ENCODE data around the gene DUOXA1. TPM values are rescaled to one million over a fixed set of nuclear protein-coding genes. Genes with fewer than 3 reads are reported as not detected.

DUOXA1 gene
- total and polyA plus RNA-seq, 9 of the 15 experiments (the other 6 are each of a cell fraction or from before 2014, with no cell fraction given), result 0.17 to 0.74 (median 0.24) TPM; not detected in 6

Other genes starting within 250 kb of the DUOXA1 start
Only the 7 nearest of the 8 such genes appear.
- gene TERB2, start 173.2 kb downstream of the DUOXA1 start, total RNA-seq (2014; rRNA removed), result not detected in 2 replicates
- gene TERB2, start 173.2 kb downstream of the DUOXA1 start, total RNA-seq (2014; rRNA removed; fragmentation: Illumina TruSeq; extraction: Trizol), result not detected in 2 replicates
- not detected in 2 replicates for gene TERB2, start 173.2 kb downstream of the DUOXA1 start, total RNA-seq (2015; rRNA removed; fragmentation: Illumina TruSeq; extraction: Trizol)
- gene TERB2, start 173.2 kb downstream of the DUOXA1 start, total RNA-seq (2021), result not detected in 2 replicates
- gene TERB2, start 173.2 kb downstream of the DUOXA1 start, polyA plus RNA-seq (2011; rRNA removed), result not detected in 2 replicates
- not detected in 2 replicates for gene TERB2, start 173.2 kb downstream of the DUOXA1 start, polyA plus RNA-seq (2014; fragmentation: Illumina TruSeq; extraction: Trizol)
- gene TERB2, start 173.2 kb downstream of the DUOXA1 start, polyA plus RNA-seq (2014; fragmentation: Nextera tagmentation; extraction: Ambion mirVana), result not detected
- not detected in 2 replicates for gene TERB2, start 173.2 kb downstream of the DUOXA1 start, polyA plus RNA-seq (2014; rRNA removed)
- 38.5 and 39.3 TPM in 2 replicates for gene SORD, start 106.7 kb downstream of the DUOXA1 start, total RNA-seq (2014; rRNA removed)
- gene SORD, start 106.7 kb downstream of the DUOXA1 start, total RNA-seq (2014; rRNA removed; fragmentation: Illumina TruSeq; extraction: Trizol), result 22.7 and 28.3 TPM in 2 replicates
- gene SORD, start 106.7 kb downstream of the DUOXA1 start, total RNA-seq (2015; rRNA removed; fragmentation: Illumina TruSeq; extraction: Trizol), result 19.3 and 21.3 TPM in 2 replicates
- gene SORD, start 106.7 kb downstream of the DUOXA1 start, total RNA-seq (2021), result 43.8 and 44.6 TPM in 2 replicates
- gene SORD, start 106.7 kb downstream of the DUOXA1 start, polyA plus RNA-seq (2011; rRNA removed), result 62.2 and 79.2 TPM in 2 replicates
- gene SORD, start 106.7 kb downstream of the DUOXA1 start, polyA plus RNA-seq (2014; fragmentation: Illumina TruSeq; extraction: Trizol), result 37.7 and 38.4 TPM in 2 replicates
- 10 to 100 TPM in 1 of 2 experiments, 1 to 10 TPM in 1; 5.9 to 14.1 TPM for gene SORD, start 106.7 kb downstream of the DUOXA1 start, polyA plus RNA-seq (2014; fragmentation: Nextera tagmentation; extraction: Ambion mirVana)
- gene SORD, start 106.7 kb downstream of the DUOXA1 start, polyA plus RNA-seq (2014; rRNA removed), result 29.6 and 42.3 TPM in 2 replicates
- gene DUOX2, start 15.7 kb downstream of the DUOXA1 start, total RNA-seq (2014; rRNA removed), result under 0.01 TPM in 1 of 2 replicates, not detected in the other
- not detected in 2 replicates for gene DUOX2, start 15.7 kb downstream of the DUOXA1 start, total RNA-seq (2014; rRNA removed; fragmentation: Illumina TruSeq; extraction: Trizol)
- gene DUOX2, start 15.7 kb downstream of the DUOXA1 start, total RNA-seq (2015; rRNA removed; fragmentation: Illumina TruSeq; extraction: Trizol), result not detected in 2 replicates
- 0.02 and 0.36 TPM in 2 replicates for gene DUOX2, start 15.7 kb downstream of the DUOXA1 start, total RNA-seq (2021)
- 0.01 and 0.03 TPM in 2 replicates for gene DUOX2, start 15.7 kb downstream of the DUOXA1 start, polyA plus RNA-seq (2011; rRNA removed)
- gene DUOX2, start 15.7 kb downstream of the DUOXA1 start, polyA plus RNA-seq (2014; fragmentation: Illumina TruSeq; extraction: Trizol), result not detected in 2 replicates
- not detected for gene DUOX2, start 15.7 kb downstream of the DUOXA1 start, polyA plus RNA-seq (2014; fragmentation: Nextera tagmentation; extraction: Ambion mirVana)
- 0.01 and 0.05 TPM in 2 replicates for gene DUOX2, start 15.7 kb downstream of the DUOXA1 start, polyA plus RNA-seq (2014; rRNA removed)
- not detected in 2 replicates for gene DUOXA2, start 15.6 kb downstream of the DUOXA1 start, total RNA-seq (2014; rRNA removed)
- not detected in 2 replicates for gene DUOXA2, start 15.6 kb downstream of the DUOXA1 start, total RNA-seq (2014; rRNA removed; fragmentation: Illumina TruSeq; extraction: Trizol)
- not detected in 2 replicates for gene DUOXA2, start 15.6 kb downstream of the DUOXA1 start, total RNA-seq (2015; rRNA removed; fragmentation: Illumina TruSeq; extraction: Trizol)
- not detected in 2 replicates for gene DUOXA2, start 15.6 kb downstream of the DUOXA1 start, total RNA-seq (2021)
- gene DUOXA2, start 15.6 kb downstream of the DUOXA1 start, polyA plus RNA-seq (2011; rRNA removed), result not detected in 2 replicates
- not detected in 2 replicates for gene DUOXA2, start 15.6 kb downstream of the DUOXA1 start, polyA plus RNA-seq (2014; fragmentation: Illumina TruSeq; extraction: Trizol)
- gene DUOXA2, start 15.6 kb downstream of the DUOXA1 start, polyA plus RNA-seq (2014; fragmentation: Nextera tagmentation; extraction: Ambion mirVana), result not detected
- gene DUOXA2, start 15.6 kb downstream of the DUOXA1 start, polyA plus RNA-seq (2014; rRNA removed), result not detected in 2 replicates
- gene DUOX1, start 115 bp upstream of the DUOXA1 start, total RNA-seq (2014; rRNA removed), result not detected in 2 replicates
- gene DUOX1, start 115 bp upstream of the DUOXA1 start, total RNA-seq (2014; rRNA removed; fragmentation: Illumina TruSeq; extraction: Trizol), result not detected in 2 replicates
- not detected in 2 replicates for gene DUOX1, start 115 bp upstream of the DUOXA1 start, total RNA-seq (2015; rRNA removed; fragmentation: Illumina TruSeq; extraction: Trizol)
- gene DUOX1, start 115 bp upstream of the DUOXA1 start, total RNA-seq (2021), result 0.22 TPM in 2 replicates
- gene DUOX1, start 115 bp upstream of the DUOXA1 start, polyA plus RNA-seq (2011; rRNA removed), result 0.01 TPM in 1 of 2 replicates, not detected in the other
- not detected in 2 replicates for gene DUOX1, start 115 bp upstream of the DUOXA1 start, polyA plus RNA-seq (2014; fragmentation: Illumina TruSeq; extraction: Trizol)
- under 1 TPM in 1 of 2 experiments, not detected in 1; 0.01 TPM for gene DUOX1, start 115 bp upstream of the DUOXA1 start, polyA plus RNA-seq (2014; fragmentation: Nextera tagmentation; extraction: Ambion mirVana)
- gene DUOX1, start 115 bp upstream of the DUOXA1 start, polyA plus RNA-seq (2014; rRNA removed), result not detected in 2 replicates
- gene SHF, start 58.1 kb upstream of the DUOXA1 start, total RNA-seq (2014; rRNA removed), result 0.54 and 1.1 TPM in 2 replicates
- gene SHF, start 58.1 kb upstream of the DUOXA1 start, total RNA-seq (2014; rRNA removed; fragmentation: Illumina TruSeq; extraction: Trizol), result 0.51 and 0.80 TPM in 2 replicates
- 0.62 and 0.68 TPM in 2 replicates for gene SHF, start 58.1 kb upstream of the DUOXA1 start, total RNA-seq (2015; rRNA removed; fragmentation: Illumina TruSeq; extraction: Trizol)
- 1.3 and 1.4 TPM in 2 replicates for gene SHF, start 58.1 kb upstream of the DUOXA1 start, total RNA-seq (2021)
- 0.74 and 2.2 TPM in 2 replicates for gene SHF, start 58.1 kb upstream of the DUOXA1 start, polyA plus RNA-seq (2011; rRNA removed)
- 0.95 and 1.2 TPM in 2 replicates for gene SHF, start 58.1 kb upstream of the DUOXA1 start, polyA plus RNA-seq (2014; fragmentation: Illumina TruSeq; extraction: Trizol)
- not detected for gene SHF, start 58.1 kb upstream of the DUOXA1 start, polyA plus RNA-seq (2014; fragmentation: Nextera tagmentation; extraction: Ambion mirVana)
- gene SHF, start 58.1 kb upstream of the DUOXA1 start, polyA plus RNA-seq (2014; rRNA removed), result 0.66 and 0.85 TPM in 2 replicates
- not detected in 2 replicates for gene SLC28A2, start 122.4 kb upstream of the DUOXA1 start, total RNA-seq (2014; rRNA removed)
- not detected in 2 replicates for gene SLC28A2, start 122.4 kb upstream of the DUOXA1 start, total RNA-seq (2014; rRNA removed; fragmentation: Illumina TruSeq; extraction: Trizol)
- not detected in 2 replicates for gene SLC28A2, start 122.4 kb upstream of the DUOXA1 start, total RNA-seq (2015; rRNA removed; fragmentation: Illumina TruSeq; extraction: Trizol)
- not detected in 2 replicates for gene SLC28A2, start 122.4 kb upstream of the DUOXA1 start, total RNA-seq (2021)
- gene SLC28A2, start 122.4 kb upstream of the DUOXA1 start, polyA plus RNA-seq (2011; rRNA removed), result not detected in 2 replicates
- not detected in 2 replicates for gene SLC28A2, start 122.4 kb upstream of the DUOXA1 start, polyA plus RNA-seq (2014; fragmentation: Illumina TruSeq; extraction: Trizol)
- gene SLC28A2, start 122.4 kb upstream of the DUOXA1 start, polyA plus RNA-seq (2014; fragmentation: Nextera tagmentation; extraction: Ambion mirVana), result under 1 TPM; 0.03 to 0.04 TPM
- gene SLC28A2, start 122.4 kb upstream of the DUOXA1 start, polyA plus RNA-seq (2014; rRNA removed), result not detected in 2 replicates